Fibroblast of lung (primary cell): ENCODE data around the gene MSMO1.

Experiments used
- CTCF ChIP-seq, 2 donors: IDR thresholded peaks in 1 of 2; conservative IDR thresholded peaks in 1 of 2; 1 replicate in 1 of 2; 2 replicates in 1 of 2; pipeline ENCODE4 v1.5.1; 2011 to 2012; ENCODE audit warnings: low read length in 2 of 2, control low read depth in 1 of 2, inconsistent platforms in 1 of 2, low read depth in 1 of 2, mild to moderate bottlenecking in 1 of 2
- EZH2 ChIP-seq: IDR thresholded peaks from 2 replicates; pipeline ENCODE4 v1.5.1; 2012; ENCODE audit warnings: low read length, control low read depth, mild to moderate bottlenecking; ENCODE audit errors: missing control alignments

GRCh38 chr4:165294907-165295306 lies 32.6 kb upstream of the MSMO1 start:
- TF ChIP-seq CTCF (conservative IDR thresholded peaks at IDR 0.05 in 1 of 2, IDR thresholded peaks at IDR 0.05 in 1 of 2; ENCODE audit: low read depth in 1 of 2, low read length in 2 of 2) (no peak), EZH2 (no peak)
